CD4-positive, alpha-beta T cell (primary cell): ENCODE results near the gene RAB41. TPM values are rescaled to one million over a fixed set of nuclear protein-coding genes. Genes with fewer than 3 reads are reported as not detected.

ENCODE experiments used
- ATAC-seq: fragments of 200-7000 bp; cut with Tn5 transposase; one replicate; pipeline ENCODE4 v1.10.0; 2022; ENCODE audit warnings: mild to moderate bottlenecking; ENCODE audit not compliant: poor library complexity
- CTCF ChIA-PET: fragments of 350-600 bp; sonication (Branson Sonifier 250); formaldehyde crosslinking; loops from one replicate; lab custom pipeline; 2021; ENCODE audit warnings: antibody characterized with exemption, inconsistent platforms; lab: Charles Lee
- POLR2A ChIA-PET: fragments of 350-600 bp; sonication (Branson Sonifier 250); formaldehyde crosslinking; loops from one replicate; lab custom pipeline; 2021; ENCODE audit warnings: antibody characterized with exemption, inconsistent platforms; lab: Charles Lee
- DNase-seq, 14 experiments: peaks; one replicate each; pipeline ENCODE4 v3.0.0-alpha.2; 2013 to 2020; ENCODE audit warnings: mixed read lengths in 2 of 14
- H3K27ac ChIP-seq, 2 donors: one replicate each; pipeline versions ENCODE4 v1.5.1 to v1.7.0; 2013; ENCODE audit warnings: low read length in 2 of 2, low read depth in 1 of 2, mild to moderate bottlenecking in 1 of 2
- H3K27me3 ChIP-seq, 2 experiments: 1 replicate in 1 of 2; 2 replicates in 1 of 2; pipeline versions ENCODE4 v1.6.1 to v1.7.0; 2013; ENCODE audit warnings: low read length in 2 of 2, control low read depth in 1 of 2, mild to moderate bottlenecking in 1 of 2, moderate library complexity in 1 of 2; ENCODE audit not compliant: insufficient read depth in 2 of 2, control insufficient read depth in 1 of 2
- H3K36me3 ChIP-seq: one replicate; pipeline ENCODE4 v1.6.1; 2013; ENCODE audit warnings: low read length, control low read depth; ENCODE audit not compliant: insufficient read depth
- H3K4me1 ChIP-seq: one replicate; pipeline ENCODE4 v1.6.1; 2013; ENCODE audit warnings: low read length, control low read depth; ENCODE audit not compliant: insufficient read depth
- H3K4me3 ChIP-seq: one replicate; pipeline ENCODE4 v1.5.1; 2013; ENCODE audit warnings: mild to moderate bottlenecking, low read length, moderate library complexity
- H3K9me3 ChIP-seq, 2 experiments: 1 replicate in 1 of 2; 2 replicates in 1 of 2; pipeline versions ENCODE4 v1.6.1 to v1.7.0; 2013; ENCODE audit warnings: low read length in 2 of 2, mild to moderate bottlenecking in 2 of 2, control low read depth in 1 of 2, moderate library complexity in 1 of 2; ENCODE audit not compliant: control insufficient read depth in 1 of 2, insufficient read depth in 1 of 2
- H3K27ac Mint-ChIP-seq: one replicate; pipeline ENCODE4 v1.8.0; 2020; ENCODE audit warnings: mixed read lengths
- H3K27me3 Mint-ChIP-seq: one replicate; pipeline ENCODE4 v1.8.0; 2021; ENCODE audit warnings: mixed read lengths
- H3K36me3 Mint-ChIP-seq: one replicate; pipeline ENCODE4 v1.8.0; 2021; ENCODE audit warnings: low read depth, mixed read lengths
- H3K4me1 Mint-ChIP-seq: one replicate; pipeline ENCODE4 v1.8.0; 2021; ENCODE audit warnings: low read depth, mixed read lengths
- H3K4me3 Mint-ChIP-seq: one replicate; pipeline ENCODE4 v1.8.0; 2020; ENCODE audit warnings: mild to moderate bottlenecking, mixed read lengths
- H3K9me3 Mint-ChIP-seq: one replicate; pipeline ENCODE4 v1.8.0; 2020; ENCODE audit warnings: mixed read lengths
- intact Hi-C, 2 experiments: fragments of 100-400 bp; cut with DNase I in 1 of 2; cut with micrococcal nuclease in 1 of 2; formaldehyde crosslinking; loops; one replicate each; pipeline versions ENCODE4 v1.15.1 to v1.9.0; 2023 to 2025; cut with DNase I, micrococcal nuclease
- total RNA-seq, 174 experiments: library from RNA in 2 of 174; stranded (reverse) in 2 of 174; gene quantifications; one replicate each; pipeline ENCODE4 v1.2.3 and lab custom pipeline; 2021 to 2026
- TF ChIP-seq, protein P1 (sequence below): fragments of 200-600 bp; IDR thresholded peaks from one replicate; pipeline ENCODE4 v1.8.0; 2022; ENCODE audit warnings: antibody characterized with exemption, mild to moderate bottlenecking

The RAB41 gene
- total RNA-seq, 2 experiments from 2014 or later, result not detected

DNA sequence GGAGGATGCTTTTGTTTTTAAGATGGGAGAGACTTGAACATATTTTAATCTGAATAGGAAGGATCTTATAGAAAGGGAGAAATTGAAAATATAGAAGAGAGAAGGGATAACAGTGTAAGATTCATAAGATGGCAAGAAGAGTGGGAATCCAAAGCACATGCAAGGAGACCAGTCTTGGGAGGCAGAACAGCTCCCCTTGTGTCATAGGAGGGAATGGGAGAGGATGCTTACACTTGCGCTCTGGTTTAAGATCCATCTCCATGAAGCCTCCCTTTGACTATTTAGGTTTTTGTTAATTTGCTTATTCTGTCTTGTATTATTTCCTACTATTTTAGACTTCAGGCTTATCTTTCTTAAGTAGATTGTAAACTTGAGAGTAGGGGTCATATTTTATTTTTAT is 50.6 kb downstream of the RAB41 start:
- H3K4me3 ChIP-seq, result no peak overlapping the region
- no peaks in the 10 kb centered on the region for H3K36me3 ChIP-seq
- no peaks in the 10 kb centered on the region for H3K9me3 ChIP-seq
- no peak overlapping the region for H3K27ac Mint-ChIP-seq
- no peaks in the 10 kb centered on the region for H3K9me3 Mint-ChIP-seq
- ATAC-seq (no peak), DNase-seq (no peak)
- H3K4me1 Mint-ChIP-seq, result no peaks in the 10 kb centered on the region
- no peak overlapping the region for H3K27ac ChIP-seq
- TF ChIP-seq, protein P1, sequence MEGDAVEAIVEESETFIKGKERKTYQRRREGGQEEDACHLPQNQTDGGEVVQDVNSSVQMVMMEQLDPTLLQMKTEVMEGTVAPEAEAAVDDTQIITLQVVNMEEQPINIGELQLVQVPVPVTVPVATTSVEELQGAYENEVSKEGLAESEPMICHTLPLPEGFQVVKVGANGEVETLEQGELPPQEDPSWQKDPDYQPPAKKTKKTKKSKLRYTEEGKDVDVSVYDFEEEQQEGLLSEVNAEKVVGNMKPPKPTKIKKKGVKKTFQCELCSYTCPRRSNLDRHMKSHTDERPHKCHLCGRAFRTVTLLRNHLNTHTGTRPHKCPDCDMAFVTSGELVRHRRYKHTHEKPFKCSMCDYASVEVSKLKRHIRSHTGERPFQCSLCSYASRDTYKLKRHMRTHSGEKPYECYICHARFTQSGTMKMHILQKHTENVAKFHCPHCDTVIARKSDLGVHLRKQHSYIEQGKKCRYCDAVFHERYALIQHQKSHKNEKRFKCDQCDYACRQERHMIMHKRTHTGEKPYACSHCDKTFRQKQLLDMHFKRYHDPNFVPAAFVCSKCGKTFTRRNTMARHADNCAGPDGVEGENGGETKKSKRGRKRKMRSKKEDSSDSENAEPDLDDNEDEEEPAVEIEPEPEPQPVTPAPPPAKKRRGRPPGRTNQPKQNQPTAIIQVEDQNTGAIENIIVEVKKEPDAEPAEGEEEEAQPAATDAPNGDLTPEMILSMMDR, result no peak
- POLR2A ChIA-PET, result no interaction called here
- no peaks in the 10 kb centered on the region for H3K36me3 Mint-ChIP-seq
- no peaks in the 10 kb centered on the region for H3K4me1 ChIP-seq
- H3K27me3 Mint-ChIP-seq, result no peaks in the 10 kb centered on the region
- H3K27me3 ChIP-seq, result no peaks in the 10 kb centered on the region
- CTCF ChIA-PET, result no interaction called here
- intact Hi-C loops, result loop anchor here (5.0 to 10.0 kb wide), 2 partner anchors 62 to 100 kb away; no protein-coding TSS in a partner anchor
- no peak overlapping the region for H3K4me3 Mint-ChIP-seq

Other genes with a start within 250 kb of the RAB41 start
- not detected for gene AWAT2, start 232.2 kb upstream of the RAB41 start, total RNA-seq
- gene OTUD6A, start 219.7 kb upstream of the RAB41 start, total RNA-seq, result not detected
- 10 to 100 TPM; 63.7 to 64.4 TPM for gene IGBP1, start 148.7 kb upstream of the RAB41 start, total RNA-seq
- gene DGAT2L6, start 104.7 kb upstream of the RAB41 start, total RNA-seq, result not detected
- gene AWAT1, start 47.5 kb upstream of the RAB41 start, total RNA-seq, result not detected
- gene P2RY4, start 22.0 kb upstream of the RAB41 start, total RNA-seq, result under 1 TPM in 1 of 2 experiments, not detected in 1; 0.20 TPM
- gene ARR3, start 13.8 kb upstream of the RAB41 start, total RNA-seq, result not detected
- gene PDZD11, start 7.8 kb downstream of the RAB41 start, total RNA-seq, result 1 to 10 TPM; 6.1 to 7.8 TPM
- gene KIF4A, start 7.9 kb downstream of the RAB41 start, total RNA-seq, result under 1 TPM; 0.06 to 0.19 TPM
- gene GDPD2, start 141.1 kb downstream of the RAB41 start, total RNA-seq, result not detected
- 1 to 10 TPM; 6.6 to 9.0 TPM for gene DLG3, start 162.7 kb downstream of the RAB41 start, total RNA-seq